NCI-H748 (cell line): ENCODE data around the gene ALG2.
"Not testable (repeated sequence)": the region's sequence is repeated elsewhere in the genome, so short reads cannot be mapped to it uniquely, and the experiment has no call there.

Experiments used
- DNase-seq: peaks from one replicate; lab custom pipeline; 2025; ENCODE audit not compliant: unreplicated experiment; lab: John Stamatoyannopoulos, UW

ALG2 gene

DNA sequence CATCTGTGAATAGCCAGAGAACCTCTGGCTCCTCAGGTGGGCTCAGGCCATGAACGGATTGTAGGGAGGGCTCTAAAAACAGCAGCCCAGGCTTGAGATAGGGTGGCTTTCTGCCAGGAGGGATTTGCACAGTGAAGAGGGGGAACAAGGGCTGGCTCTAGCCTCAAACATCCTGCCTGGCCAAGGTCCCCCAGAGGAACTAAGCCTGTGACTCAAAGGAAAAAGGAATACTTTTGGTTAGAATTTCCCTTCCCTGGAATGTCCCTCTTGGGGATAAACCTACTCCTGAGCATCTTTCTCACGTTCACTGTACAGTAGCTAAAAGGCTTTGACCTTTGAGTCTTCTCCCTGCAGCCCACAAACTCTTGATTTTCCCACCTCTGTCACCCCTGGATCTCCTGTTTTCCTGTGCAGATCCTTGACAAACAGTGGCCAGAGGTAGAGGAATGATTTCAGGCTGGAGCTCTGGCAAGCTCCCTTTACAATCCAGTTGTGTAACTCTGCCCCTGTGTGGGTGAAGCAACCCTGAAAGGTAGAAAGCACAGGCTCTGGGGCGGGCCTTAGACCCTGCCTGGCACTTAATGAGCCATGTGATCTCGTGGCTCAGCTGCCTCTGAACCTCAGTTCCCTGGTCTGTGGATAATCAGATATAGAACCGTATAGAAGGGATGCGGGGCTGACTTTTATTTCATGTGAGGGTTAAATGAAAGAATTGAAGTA is 17.8 kb upstream of the ALG2 start:
- no peak for DNase-seq

DNA sequence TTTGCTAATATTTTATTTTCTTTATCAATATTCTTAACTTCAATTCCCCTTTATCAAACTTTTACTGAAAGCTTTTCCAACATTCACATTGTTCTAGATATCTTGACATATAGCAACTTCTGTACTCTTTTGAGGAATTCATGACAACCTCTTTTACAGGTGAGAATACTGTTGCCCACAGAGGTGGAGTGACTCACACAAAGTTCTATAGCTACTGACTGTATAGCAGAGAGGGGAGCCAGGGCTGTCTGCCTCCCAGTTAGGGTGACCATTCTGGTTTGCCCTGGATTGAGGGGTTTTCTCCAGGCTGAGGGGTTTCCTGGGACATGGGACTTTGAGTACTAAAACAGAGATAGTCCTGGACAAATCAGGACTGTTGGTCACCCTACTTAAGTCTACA is 16.6 kb upstream of the ALG2 start:
- DNase-seq, result no peak

DNA sequence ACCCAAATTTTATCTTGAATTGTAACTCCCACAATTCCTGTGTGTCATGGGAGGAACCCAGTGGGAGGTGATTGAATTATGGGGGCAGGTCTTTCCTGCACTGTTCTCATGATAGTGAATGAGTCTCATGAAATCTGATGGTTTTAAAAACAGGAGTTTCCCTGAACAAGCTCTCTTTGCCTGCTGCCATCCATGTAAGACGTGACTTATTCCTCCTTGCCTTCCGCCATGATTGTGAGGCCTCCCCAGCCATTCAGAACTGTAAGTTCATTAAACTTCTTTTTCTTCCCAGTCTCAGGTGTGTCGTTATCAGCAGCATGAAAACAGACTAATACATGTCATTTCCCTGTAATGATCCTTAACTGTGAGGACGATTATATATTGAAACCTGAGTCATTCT is 16.1 kb upstream of the ALG2 start:
- DNase-seq, result not testable (repeated sequence)

DNA sequence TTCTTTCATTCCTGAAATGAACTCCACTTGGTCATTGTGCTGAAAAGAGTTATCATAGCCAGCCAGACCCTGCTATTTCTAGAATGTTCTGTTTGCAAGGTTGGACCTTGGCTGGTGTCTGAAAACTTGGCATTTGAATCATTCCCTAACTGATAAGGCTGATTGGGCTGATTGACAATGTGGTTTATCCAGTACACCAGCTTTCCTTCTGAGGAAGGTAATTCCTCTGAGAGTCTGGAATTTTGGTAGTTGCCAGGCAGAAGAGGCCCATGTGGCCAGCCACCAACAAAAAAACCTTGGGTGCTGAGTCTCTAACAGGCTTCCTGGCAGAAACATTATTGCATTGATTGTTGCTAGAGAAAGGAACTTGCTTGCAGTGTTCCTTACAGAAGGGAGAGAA is 15.6 kb upstream of the ALG2 start:
- DNase-seq, result no peak

DNA sequence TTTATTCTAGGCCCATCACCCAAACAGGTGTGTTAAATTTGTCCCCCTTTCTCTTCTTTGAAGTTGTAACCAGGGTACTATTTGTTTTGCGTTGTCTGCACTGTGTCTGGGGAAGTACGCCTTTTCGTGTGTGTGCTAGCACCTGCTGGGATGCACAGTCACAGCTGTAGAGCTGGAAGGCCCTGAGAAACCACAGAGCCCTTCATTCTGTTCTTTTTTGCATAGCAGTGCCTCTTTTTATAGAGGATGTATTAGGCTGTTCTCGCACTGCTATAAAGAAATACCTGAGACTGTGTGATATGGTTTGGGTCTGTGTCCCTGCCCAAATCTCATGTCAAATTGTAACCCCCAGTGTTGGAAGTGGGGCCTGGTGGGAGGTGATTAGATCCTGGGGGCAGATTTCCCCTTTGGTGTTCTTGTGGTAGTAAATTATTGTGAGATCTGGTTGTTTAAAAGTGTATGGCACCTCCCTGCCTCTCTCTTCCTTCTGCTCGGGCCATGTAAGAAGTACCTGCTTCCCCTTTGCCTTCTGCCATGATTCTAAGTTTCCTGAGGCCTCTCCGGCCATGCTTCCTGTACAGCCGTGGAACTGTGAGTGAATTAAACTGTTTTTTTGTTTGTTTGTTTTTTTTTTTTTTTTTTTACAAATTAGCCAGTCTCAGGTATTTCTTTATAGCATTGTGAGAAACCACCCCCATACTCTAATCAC is 14.3 kb upstream of the ALG2 start:
- no peak for DNase-seq

DNA sequence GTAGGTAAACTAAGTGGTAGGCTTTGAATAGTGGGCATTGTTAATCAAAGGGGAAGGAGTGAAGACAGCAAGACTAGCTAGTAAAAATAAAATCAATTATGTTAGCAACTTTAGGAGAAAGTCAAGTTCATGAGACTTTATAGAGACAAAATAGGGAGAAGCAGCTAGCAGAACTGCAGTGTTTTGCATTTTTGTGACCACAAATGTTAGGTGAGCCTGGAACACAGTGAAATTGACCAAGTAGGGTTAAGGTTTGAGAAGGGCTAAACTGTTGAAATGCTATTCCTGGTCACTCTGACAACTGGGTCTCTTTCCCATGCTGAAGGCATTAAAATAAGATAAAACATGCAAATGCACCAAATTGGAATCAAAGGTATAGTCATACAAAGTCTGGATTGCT is 13.3 kb upstream of the ALG2 start:
- no peak for DNase-seq

DNA sequence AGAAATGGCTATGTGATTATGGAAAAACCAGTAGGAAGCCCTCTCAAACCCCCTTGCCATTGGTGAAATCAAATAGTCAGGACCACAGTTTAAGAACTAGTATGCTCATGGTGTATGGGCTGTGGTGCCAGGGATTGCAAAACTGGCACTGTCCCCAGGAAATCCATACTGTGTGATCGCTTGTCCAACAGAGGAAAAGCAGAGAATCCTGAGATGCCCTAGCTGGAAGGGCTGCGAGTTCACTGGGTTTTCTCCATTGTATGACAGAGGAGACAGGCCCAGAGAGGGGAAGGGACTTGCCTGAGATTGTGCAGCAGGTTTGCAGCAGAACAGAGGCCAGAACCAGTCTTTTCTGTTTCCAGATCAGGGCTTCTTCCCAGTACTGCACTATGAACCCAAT is 12.9 kb upstream of the ALG2 start:
- DNase-seq, result no peak

DNA sequence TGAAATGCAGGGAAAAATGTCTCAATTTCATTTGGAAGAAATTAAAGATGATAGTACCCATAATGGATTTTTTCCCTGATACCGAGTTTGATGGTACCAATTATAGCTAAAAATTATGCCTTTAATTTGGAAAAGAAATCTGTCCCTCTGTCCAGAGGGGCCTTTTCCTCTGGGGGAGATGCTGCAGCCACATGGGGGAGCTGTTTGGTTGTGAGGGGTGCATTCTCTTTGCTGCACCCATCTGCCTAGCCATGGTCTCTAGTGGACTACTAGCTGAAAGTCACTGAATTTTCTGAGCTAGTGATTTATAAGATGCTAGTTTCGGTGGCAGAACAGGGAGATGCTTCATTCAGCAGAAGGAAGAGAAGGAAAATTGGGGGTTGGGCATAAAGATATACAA is 10.0 kb upstream of the ALG2 start:
- peak; percentile 12 for DNase-seq

DNA sequence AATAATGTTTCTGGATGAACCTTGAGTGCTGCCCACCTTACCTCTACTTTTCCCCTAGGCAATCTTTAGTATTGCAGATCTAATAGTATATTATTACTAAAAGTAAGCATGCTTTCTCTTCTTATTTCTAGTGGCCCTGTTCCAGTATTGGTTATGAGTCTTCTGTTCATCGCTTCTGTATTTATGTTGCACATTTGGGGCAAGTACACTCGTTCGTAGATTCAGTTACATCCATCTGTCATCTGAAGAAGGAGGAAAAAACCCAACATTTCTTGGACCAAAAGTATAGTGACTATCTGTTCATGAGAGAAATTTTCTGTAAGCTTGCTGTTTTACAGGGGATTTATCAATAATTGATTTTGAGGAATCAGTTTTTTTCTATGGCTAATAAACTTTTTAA is 8.5 kb upstream of the ALG2 start:
- no peak for DNase-seq

DNA sequence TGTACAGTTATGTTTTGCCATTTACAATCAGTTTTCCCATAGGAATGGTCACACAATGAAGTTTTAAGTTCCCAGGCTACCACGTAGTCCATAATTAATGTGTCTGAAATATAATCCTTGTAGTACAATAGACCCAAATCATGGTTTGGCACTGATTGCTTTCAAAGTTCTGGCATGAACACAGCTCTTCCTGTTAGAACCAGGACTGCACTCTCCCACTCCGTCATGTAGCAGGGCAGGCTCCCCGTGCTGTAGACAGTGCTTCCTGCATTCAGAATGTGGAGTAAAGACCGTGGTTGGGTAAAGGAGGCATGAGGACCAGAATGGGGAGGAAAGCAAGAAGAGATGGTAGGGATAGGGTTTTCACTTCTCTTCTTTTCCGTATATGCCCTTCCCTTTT is 4.3 kb upstream of the ALG2 start:
- DNase-seq, result no peak

DNA sequence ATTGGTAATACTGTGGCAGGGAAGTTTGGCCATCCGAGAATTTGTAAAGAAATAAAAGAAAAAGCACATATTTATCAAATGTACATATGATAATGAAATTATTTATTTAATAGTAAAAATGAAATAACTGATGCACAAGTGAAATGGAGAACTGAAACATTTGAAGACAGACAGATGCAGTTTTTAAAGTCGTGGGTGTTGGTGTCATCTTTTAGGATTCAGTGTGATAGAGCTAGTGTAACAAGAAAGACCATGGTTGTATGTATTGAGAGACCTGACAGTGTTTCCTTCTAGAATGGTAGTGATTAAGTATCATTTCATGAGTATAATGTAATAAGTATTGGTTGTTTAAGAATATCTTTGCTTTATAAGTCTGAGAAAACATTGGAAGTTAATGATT is 2.7 kb upstream of the ALG2 start:
- DNase-seq, result no peak

DNA sequence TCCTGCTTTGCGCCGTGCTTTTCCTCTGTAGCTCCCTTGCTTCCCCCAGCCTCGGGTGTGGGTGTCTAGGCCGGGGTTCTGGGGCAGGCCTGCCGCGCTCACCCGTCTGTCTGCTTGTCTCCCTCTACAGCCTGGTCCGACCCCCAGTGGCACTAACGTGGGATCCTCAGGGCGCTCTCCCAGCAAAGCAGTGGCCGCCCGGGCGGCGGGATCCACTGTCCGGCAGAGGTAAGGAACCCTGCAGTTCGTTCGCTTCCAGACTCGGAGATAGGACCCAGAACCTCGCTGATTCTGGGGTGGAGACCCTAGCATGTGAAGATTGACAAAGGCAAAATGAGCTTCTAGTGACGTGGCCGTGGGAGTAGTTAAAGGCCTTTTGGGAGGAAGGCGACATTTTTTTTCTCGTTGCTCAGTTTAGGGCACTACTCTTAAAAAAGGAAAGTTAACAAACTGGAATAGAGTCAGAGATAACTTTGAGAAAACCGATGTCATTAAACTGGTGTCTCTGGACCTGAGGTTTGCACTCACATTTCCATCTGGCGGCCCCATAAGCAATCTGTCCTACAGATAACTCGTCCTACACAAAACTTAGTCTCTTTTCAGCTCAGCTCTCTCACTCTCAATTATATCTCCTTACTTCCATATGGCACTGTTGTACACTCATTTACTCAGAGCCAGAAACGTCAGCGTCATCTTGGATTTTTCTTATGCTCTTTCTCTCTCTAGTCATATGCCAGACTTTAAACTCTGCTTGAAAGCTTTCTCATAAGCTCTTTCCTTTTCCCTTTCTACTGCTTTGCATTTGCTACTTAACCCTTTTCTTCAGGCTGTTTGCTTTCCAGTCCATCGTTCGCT is 901 bp upstream of the ALG2 start:
- no peak for DNase-seq

DNA sequence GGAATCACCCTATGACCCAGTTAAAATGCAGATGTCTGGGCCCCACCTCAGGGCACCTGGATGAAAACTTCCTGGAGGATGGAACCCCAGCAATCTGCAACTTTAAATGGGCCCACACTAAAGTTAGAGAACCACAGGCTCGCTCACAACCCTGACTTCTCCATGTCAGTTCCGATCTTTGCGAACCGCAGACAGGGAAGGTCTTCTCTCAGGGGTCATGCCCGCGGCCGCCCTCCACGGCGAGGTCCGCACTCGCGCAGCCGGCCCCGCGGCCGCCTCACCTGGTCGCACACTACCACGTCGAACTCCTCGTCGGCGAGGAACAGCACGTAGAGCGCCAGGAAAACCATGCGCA is 499 bp downstream of the ALG2 start:
- DNase-seq, result no peak

DNA sequence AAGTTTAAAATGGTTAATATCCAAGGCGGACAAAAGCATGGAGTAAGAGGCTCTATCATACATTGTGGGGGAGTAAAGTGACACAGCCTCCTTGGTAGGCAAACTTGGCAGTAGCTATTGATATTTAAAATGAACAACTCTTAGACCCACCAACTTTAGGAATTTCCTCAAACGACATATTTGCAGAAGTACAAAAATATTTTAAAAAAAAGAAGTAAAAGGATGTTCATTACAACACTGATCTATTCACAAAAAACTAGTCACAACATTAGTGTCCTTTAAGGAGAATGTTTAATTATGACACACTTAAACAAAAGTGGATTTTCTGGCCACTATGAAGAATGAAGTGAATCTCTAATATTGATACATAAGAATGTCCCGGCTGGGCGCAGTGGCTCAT is 1.7 kb downstream of the ALG2 start:
- no peak for DNase-seq

DNA sequence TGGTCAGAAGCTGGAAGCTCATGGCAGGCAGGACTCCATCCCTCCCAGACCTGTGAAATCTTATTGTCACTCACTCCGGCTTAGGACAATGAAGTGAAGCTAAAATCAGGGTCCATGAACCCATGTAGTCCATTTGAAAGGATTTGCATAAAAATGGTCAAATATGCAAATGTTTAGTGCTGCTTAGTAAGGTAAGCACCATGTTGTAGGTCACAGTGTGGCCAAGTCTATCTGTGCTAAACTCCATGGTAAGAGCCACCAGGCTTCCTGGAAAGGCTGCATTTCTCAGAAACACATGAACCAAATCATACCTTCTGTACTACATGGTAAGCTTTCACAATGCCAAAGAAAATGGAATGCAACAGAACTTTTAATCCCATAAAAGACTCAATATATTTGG is 5.7 kb downstream of the ALG2 start:
- no peak for DNase-seq

DNA sequence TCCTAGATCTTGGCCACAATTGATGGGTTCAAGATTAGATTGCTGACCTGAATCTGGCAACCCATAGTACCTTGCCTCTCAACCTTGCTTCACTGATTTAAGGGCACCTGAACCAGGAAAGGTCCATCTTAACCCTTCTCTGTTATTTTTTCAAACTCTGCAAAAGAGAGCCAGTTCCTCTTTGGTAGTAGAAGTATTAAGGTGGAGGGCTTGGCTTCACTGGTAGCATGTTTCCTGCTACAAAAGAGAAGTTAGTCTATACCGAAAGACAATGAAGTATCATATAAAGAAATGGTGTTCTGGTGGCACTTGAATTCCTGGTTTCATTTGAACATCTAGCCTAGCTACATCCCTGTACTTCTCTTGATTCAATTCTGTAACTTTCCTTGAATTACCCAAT is 8.5 kb downstream of the ALG2 start:
- DNase-seq, result no peak

DNA sequence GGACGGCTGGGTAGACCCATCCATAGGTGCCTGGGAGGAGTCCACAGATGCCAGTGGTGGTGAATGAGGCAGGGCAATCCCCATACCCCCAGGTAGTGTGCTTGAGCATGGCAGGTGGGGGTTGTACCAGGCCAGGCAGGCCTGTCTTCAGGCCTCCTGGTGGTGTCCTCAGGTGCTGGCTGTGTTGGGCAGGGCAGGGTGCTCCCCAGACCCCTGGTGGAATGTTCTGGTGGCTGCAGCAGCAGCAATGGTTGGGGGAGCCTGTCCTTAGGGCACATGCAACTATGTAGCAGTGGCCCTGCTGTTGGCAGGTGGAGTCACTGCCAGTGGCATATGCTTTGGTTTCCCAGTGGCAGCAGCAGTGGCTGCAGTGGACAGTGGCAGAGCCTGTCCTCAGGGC is 10.0 kb downstream of the ALG2 start:
- no peak for DNase-seq

DNA sequence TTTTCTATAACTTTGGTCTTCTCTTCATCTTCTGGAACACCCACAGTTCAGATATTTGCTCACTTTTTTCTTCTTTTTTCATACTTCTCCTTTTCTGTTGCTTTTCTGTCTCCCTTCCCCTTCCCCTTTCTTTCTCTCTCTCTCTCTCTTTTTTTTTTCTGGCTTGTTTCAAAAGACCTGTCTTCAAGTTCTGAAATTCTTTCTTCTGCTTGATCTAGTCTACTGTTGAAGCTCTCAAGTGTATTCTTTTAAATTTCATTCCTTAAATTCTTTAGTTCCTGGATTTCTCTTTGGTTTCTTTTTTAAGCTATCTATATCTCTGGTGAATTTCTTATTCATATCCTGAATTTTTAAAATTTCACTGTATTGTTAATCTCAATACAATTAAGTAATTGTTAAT is 11.2 kb downstream of the ALG2 start:
- DNase-seq, result no peak

DNA sequence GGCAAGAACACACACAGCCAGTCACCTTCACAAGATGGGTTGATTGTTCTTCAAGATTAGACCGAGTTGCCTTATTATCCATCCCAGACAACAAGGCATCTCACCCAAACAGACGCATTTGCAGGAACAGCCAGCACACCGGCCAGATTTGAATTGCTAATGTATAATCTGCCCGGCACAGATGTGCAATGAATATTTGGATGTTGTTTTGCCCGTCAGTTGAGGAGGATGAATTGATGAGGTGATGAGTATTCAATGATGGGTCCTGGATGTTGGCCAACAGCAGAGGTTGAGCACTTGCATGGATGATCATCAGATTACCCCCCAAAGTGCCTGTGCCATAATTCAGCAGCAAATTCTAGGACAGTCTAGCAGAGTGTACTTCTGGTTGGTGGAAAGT is 20.1 kb downstream of the ALG2 start:
- no peak for DNase-seq

DNA sequence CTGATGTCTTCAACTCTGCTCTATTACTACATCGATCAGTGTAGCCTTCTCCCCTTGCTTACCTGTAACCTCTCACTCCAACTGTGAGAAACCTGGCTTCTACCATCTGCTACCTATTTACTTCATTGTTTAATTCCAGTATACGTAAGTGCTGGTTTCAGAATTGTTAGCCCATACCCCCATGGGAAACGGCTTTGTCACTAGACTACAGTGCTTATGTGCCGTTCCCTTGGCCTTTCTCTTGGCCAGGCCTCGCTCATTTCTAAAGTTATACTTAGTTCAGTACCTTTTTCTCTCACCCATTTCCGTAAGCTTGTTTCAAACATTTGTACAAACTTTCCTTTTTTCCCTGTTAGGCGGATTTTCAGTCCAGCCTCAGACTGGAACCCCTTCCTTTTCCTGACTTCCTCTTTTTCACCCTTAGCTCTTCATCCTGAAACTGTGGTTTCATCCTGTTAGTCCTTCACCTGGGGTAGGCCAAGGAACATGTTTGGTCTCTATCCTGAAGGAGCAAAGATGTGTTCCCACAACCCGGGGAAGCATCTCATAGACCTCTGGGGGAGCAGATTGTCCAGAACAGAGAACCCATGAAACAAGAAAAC is 21.7 kb downstream of the ALG2 start:
- DNase-seq, result no peak

DNA sequence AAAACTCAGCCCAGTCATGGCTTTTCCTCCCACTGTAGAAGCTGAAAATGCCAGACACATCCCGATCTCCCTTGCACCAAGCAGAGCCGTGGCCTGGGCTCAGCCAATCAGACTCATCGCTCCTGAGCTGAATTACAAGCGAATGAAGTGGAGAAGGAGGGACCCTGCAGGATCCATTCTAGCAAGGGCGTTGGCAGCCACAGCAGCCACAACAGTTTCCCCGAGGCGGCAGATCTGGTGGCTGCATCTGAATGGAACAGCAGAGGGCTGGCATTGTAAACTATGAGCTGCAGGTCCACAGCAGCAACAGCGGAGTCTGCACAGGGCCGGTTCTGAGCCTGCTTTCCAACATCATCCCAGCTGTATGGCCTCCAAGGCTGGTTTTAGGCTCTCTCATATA is 23.8 kb downstream of the ALG2 start:
- no peak for DNase-seq

DNA sequence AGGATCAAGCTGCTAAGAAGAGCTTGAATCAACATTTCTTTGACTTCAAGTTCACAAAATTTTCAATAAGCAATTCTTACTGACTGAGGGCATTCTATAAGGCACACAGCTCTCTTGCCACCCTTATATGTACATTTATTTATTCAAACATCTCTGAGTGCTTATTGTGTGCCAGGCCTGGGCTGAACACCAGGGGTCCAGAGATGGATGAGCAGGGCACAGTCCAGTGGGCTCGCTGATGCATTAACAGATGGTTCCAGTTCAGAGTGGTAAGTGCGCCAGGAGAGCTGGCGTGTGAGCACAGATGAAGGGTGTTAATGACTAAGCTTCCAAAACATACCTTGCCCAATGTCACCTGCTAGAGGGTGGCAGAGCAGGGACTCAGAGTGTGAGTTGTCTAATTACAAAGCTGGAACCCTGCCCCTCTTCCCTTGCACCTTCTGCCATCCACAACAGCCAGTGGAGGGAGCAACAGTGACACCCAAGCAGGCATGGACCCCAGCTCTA is 24.6 kb downstream of the ALG2 start:
- no peak for DNase-seq
